Activated CD8-positive, alpha-beta T cell treated with anti-CD3 and anti-CD28 coated beads for 36 hours (primary cell): ENCODE results near the gene RGR. TPM values are rescaled to one million over a fixed set of nuclear protein-coding genes. Genes with fewer than 3 reads are reported as not detected.

Experiments used
- ATAC-seq: fragments of 200-7000 bp; cut with Tn5 transposase; one replicate; pipeline ENCODE4 v1.10.0; 2021; ENCODE audit warnings: mild to moderate bottlenecking, moderate library complexity
- CTCF ChIA-PET: fragments of 350-600 bp; sonication (Branson Sonifier 250); formaldehyde crosslinking; loops from one replicate; lab custom pipeline; 2021; ENCODE audit warnings: antibody characterized with exemption; lab: Charles Lee
- POLR2A ChIA-PET: fragments of 350-600 bp; sonication (Branson Sonifier 250); formaldehyde crosslinking; loops from one replicate; lab custom pipeline; 2021; ENCODE audit warnings: antibody characterized with exemption; lab: Charles Lee
- DNase-seq: peaks from one replicate; pipeline ENCODE4 v3.0.0-alpha.2; 2020
- H3K27ac Mint-ChIP-seq: one replicate; pipeline ENCODE4 v1.8.0; 2021; ENCODE audit warnings: mild to moderate bottlenecking, mixed read lengths
- H3K27me3 Mint-ChIP-seq: one replicate; pipeline ENCODE4 v1.8.0; 2021; ENCODE audit warnings: mixed read lengths
- H3K36me3 Mint-ChIP-seq: one replicate; pipeline ENCODE4 v1.8.0; 2021; ENCODE audit warnings: low read depth, mixed read lengths
- H3K4me1 Mint-ChIP-seq: one replicate; pipeline ENCODE4 v1.8.0; 2021; ENCODE audit warnings: low read depth, mixed read lengths
- H3K4me3 Mint-ChIP-seq: one replicate; pipeline ENCODE4 v1.8.0; 2021; ENCODE audit warnings: mild to moderate bottlenecking, moderate library complexity, mixed read lengths
- H3K9me3 Mint-ChIP-seq: one replicate; pipeline ENCODE4 v1.8.0; 2021; ENCODE audit warnings: mixed read lengths
- CTCF ChIP-seq: fragments of 200-600 bp; IDR thresholded peaks from one replicate; pipeline ENCODE4 v1.8.0; 2022; ENCODE audit warnings: antibody characterized with exemption, mild to moderate bottlenecking
- intact Hi-C: fragments of 100-400 bp; cut with micrococcal nuclease; formaldehyde crosslinking; loops from one replicate; pipeline ENCODE4 v1.10.0; 2022
- total RNA-seq, 2 experiments: library from RNA; stranded (reverse); gene quantifications; one replicate each; pipeline ENCODE4 v1.2.3, GENCODE V29; 2021

Gene RGR
- not detected for total RNA-seq

- peaks cover 2% of the 10 kb centered on the region for H3K27me3 Mint-ChIP-seq
- no peak for TF ChIP-seq CTCF
- no peak within 1 kb of the TSS for H3K27ac Mint-ChIP-seq
- POLR2A ChIA-PET, result no interaction called here
- CTCF ChIA-PET, result interaction anchor here (2.8 kb wide), 1 partner anchor 12 kb away, joined by 12 read pairs; no protein-coding TSS in a partner anchor
- no peak for DNase-seq
- H3K36me3 Mint-ChIP-seq, result no peaks in the 10 kb centered on the region
- intact Hi-C loops, result no loop called here
- no peak for ATAC-seq
- no peaks in the 10 kb centered on the region for H3K4me1 Mint-ChIP-seq
- H3K9me3 Mint-ChIP-seq, result no peaks in the 10 kb centered on the region
- H3K4me3 Mint-ChIP-seq, result no peak within 1 kb of the TSS
Observed at GRCh38 chr10:84244651-84245270, at the start of gene RGR. Gene RGR (plus strand): TSS chr10:84245053. CDS start chr10:84245091, 38 bp downstream.

GRCh38 chr10:84196083-84196482 lies 48.8 kb upstream of the RGR start:
- ATAC-seq, result no peak
- TF ChIP-seq CTCF, result no peak
- Mint-ChIP-seq H3K27me3 (peaks cover 10% of the 10 kb centered on the region), H3K9me3 (no peaks in the 10 kb centered on the region), H3K36me3 (no peaks in the 10 kb centered on the region), H3K4me3 (no peak overlapping the region), H3K27ac (no peak overlapping the region), H3K4me1 (peaks cover 5% of the 10 kb centered on the region)
- intact Hi-C loops, result no loop called here
- CTCF ChIA-PET, result no interaction called here
- POLR2A ChIA-PET, result interaction anchor here (1.8 kb wide), 1 partner anchor 57 kb away, joined by 6 read pairs; the partner anchor contains the start of gene GHITM
- DNase-seq, result no peak

- Mint-ChIP-seq H3K36me3 (no peaks in the 10 kb centered on the region), H3K27ac (no peak overlapping the region), H3K27me3 (peaks cover 10% of the 10 kb centered on the region), H3K4me1 (no peaks in the 10 kb centered on the region), H3K9me3 (no peaks in the 10 kb centered on the region), H3K4me3 (no peak overlapping the region)
- ATAC-seq (no peak), DNase-seq (no peak)
- CTCF ChIA-PET, result interaction anchor here (1.7 kb wide), 1 partner anchor 48 kb away, joined by 4 read pairs; no protein-coding TSS in a partner anchor
- TF ChIP-seq CTCF, result no peak
- POLR2A ChIA-PET, result interaction anchor here (1.8 kb wide), 1 partner anchor 58 kb away, joined by 6 read pairs; the partner anchor contains the start of gene GHITM
- intact Hi-C loops, result no loop called here
Observed at GRCh38 chr10:84196941-84197340, 47.9 kb upstream of the RGR start.

GRCh38 chr10:84197643-84198042 lies 47.2 kb upstream of the RGR start:
- ATAC-seq (no peak), DNase-seq (no peak)
- intact Hi-C loops, result no loop called here
- Mint-ChIP-seq H3K9me3 (no peaks in the 10 kb centered on the region), H3K36me3 (no peaks in the 10 kb centered on the region), H3K4me3 (no peak overlapping the region), H3K4me1 (no peaks in the 10 kb centered on the region), H3K27ac (no peak overlapping the region), H3K27me3 (peaks cover 10% of the 10 kb centered on the region)
- ChIA-PET CTCF (interaction anchor here (1.3 to 1.7 kb wide), 3 partner anchors 41 to 50 kb away, joined by 4 read pairs; no protein-coding TSS in a partner anchor), POLR2A (interaction anchor here (1.8 kb wide), 1 partner anchor 59 kb away, joined by 6 read pairs; the partner anchor contains the start of gene GHITM)
- no peak for TF ChIP-seq CTCF

DNA sequence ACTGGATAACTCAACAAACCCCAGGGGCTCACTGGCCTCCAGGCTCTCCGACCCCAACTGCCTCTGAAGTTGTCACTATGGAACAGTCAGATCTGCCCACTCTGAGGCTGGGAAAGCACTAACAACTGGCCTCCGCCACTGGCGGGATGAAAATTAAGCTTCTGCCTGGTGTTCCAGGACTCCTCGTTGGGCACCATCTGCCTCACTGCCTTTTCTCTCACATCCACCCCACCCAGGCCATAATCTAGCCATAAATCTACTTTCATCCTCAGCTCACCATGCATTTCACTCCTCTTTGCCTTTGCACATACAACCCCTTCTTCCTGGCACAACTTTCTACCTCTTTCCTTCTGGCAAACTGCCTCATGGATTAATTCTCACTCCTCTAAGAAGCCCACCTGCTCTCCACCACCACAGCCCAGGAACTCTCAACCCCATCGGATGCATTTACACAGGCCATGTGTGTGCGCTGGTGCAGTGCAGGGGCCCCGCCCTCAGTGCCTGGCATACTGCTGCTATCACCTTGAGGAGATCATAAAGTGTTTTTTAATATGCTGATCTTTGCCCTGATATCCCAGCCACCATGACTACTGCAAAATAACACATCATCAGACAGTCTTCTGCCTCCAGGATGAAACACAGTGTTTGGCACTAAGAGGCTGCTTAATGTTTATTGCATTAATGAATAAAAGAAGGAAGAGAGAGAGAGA lies 46.5 kb upstream of the RGR start:
- POLR2A ChIA-PET, result no interaction called here
- DNase-seq, result no peak
- Mint-ChIP-seq H3K9me3 (no peaks in the 10 kb centered on the region), H3K4me3 (no peak overlapping the region), H3K4me1 (no peaks in the 10 kb centered on the region), H3K27me3 (peaks cover 8% of the 10 kb centered on the region), H3K36me3 (no peaks in the 10 kb centered on the region), H3K27ac (no peak overlapping the region)
- no peak for TF ChIP-seq CTCF
- CTCF ChIA-PET, result interaction anchor here (1.3 to 1.7 kb wide), 3 partner anchors 42 to 50 kb away, joined by 4 read pairs; no protein-coding TSS in a partner anchor
- intact Hi-C loops, result no loop called here
- ATAC-seq, result no peak
